Activated naive CD8-positive, alpha-beta T cell (primary cell): Measurements from ENCODE around the gene GJA4.

Experiments
- H3K27ac Mint-ChIP-seq: one replicate; pipeline ENCODE4 v1.8.0; 2021; ENCODE audit warnings: mixed read lengths
- H3K27me3 Mint-ChIP-seq: one replicate; pipeline ENCODE4 v1.8.0; 2021; ENCODE audit warnings: mixed read lengths
- H3K36me3 Mint-ChIP-seq: one replicate; pipeline ENCODE4 v1.8.0; 2021; ENCODE audit warnings: mixed read lengths
- H3K4me1 Mint-ChIP-seq: one replicate; pipeline ENCODE4 v1.8.0; 2021; ENCODE audit warnings: low read depth, mixed read lengths
- H3K4me3 Mint-ChIP-seq: one replicate; pipeline ENCODE4 v1.8.0; 2021; ENCODE audit warnings: mild to moderate bottlenecking, mixed read lengths
- H3K9me3 Mint-ChIP-seq: one replicate; pipeline ENCODE4 v1.8.0; 2021; ENCODE audit warnings: low read depth, mixed read lengths

GJA4 gene

GRCh38 chr1:34827341-34827941 lies 34.6 kb downstream of the GJA4 start:
- no peaks in the 10 kb centered on the region for H3K36me3 Mint-ChIP-seq
- H3K27me3 Mint-ChIP-seq: no peaks in the 10 kb centered on the region
- no peaks in the 10 kb centered on the region for H3K4me1 Mint-ChIP-seq

GRCh38 chr1:34828611-34829010 lies 35.8 kb downstream of the GJA4 start:
- Mint-ChIP-seq H3K36me3 (no peaks in the 10 kb centered on the region), H3K27me3 (no peaks in the 10 kb centered on the region), H3K4me3 (no peak overlapping the region), H3K4me1 (no peaks in the 10 kb centered on the region), H3K9me3 (peaks cover 3% of the 10 kb centered on the region), H3K27ac (no peak overlapping the region)

More at GRCh38 chr1:34827341-34827941, 34.6 kb downstream of the GJA4 start:
- no peak overlapping the region for H3K27ac Mint-ChIP-seq
- H3K9me3 Mint-ChIP-seq: peaks cover 3% of the 10 kb centered on the region
- no peak overlapping the region for H3K4me3 Mint-ChIP-seq

DNA sequence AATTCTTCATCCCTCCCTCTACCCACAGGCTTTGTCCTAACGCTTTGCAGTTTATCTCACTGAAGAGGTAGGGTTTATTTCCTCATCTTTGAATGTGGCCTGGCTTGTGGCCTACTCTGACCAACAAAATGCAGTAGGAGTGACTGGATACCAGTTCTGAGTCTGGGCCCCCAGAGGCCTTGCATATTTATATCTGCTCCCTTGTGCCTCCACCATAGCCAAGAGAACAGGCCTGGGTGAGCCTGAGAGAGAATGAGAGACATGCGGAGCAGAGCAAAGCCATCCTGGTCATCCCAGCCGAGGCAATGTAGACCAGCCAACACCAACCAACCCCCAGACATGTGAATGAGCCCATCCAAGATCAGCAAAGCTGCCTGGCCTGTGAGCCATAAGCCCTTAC lies 36.5 kb downstream of the GJA4 start:
- Mint-ChIP-seq H3K9me3 (no peaks in the 10 kb centered on the region), H3K27ac (no peak overlapping the region), H3K36me3 (no peaks in the 10 kb centered on the region), H3K4me1 (no peaks in the 10 kb centered on the region), H3K4me3 (no peak overlapping the region), H3K27me3 (no peaks in the 10 kb centered on the region)

- H3K9me3 Mint-ChIP-seq: no peaks in the 10 kb centered on the region
- no peak overlapping the region for H3K27ac Mint-ChIP-seq
- no peaks in the 10 kb centered on the region for H3K27me3 Mint-ChIP-seq
- H3K4me1 Mint-ChIP-seq: no peaks in the 10 kb centered on the region
- H3K4me3 Mint-ChIP-seq: no peak overlapping the region
- no peaks in the 10 kb centered on the region for H3K36me3 Mint-ChIP-seq
Measured at GRCh38 chr1:34831721-34832246, 39.0 kb downstream of the GJA4 start.

DNA sequence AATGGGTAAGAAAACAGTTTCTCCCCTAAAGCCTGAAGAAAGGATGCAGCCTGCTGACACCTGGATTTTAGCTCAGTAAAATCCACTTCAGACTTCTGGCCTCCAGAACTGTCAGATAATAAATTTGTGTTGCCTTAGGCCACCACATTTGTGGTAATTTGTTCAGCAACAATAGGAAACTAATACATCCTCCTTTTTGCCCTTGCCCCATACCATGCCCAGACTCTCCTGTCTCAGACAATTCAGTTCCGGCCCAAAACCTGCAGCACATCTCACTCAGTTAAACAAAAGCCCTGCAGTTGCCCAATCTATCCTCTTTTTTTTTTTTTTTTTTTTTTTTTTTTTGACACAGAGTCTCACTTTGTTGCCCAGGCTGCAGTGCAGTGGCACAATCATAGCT lies 40.9 kb downstream of the GJA4 start:
- no peaks in the 10 kb centered on the region for H3K4me1 Mint-ChIP-seq
- H3K9me3 Mint-ChIP-seq: no peaks in the 10 kb centered on the region
- H3K4me3 Mint-ChIP-seq: no peak overlapping the region
- H3K36me3 Mint-ChIP-seq: peaks cover 2% of the 10 kb centered on the region
- no peaks in the 10 kb centered on the region for H3K27me3 Mint-ChIP-seq
- H3K27ac Mint-ChIP-seq: no peak overlapping the region

DNA sequence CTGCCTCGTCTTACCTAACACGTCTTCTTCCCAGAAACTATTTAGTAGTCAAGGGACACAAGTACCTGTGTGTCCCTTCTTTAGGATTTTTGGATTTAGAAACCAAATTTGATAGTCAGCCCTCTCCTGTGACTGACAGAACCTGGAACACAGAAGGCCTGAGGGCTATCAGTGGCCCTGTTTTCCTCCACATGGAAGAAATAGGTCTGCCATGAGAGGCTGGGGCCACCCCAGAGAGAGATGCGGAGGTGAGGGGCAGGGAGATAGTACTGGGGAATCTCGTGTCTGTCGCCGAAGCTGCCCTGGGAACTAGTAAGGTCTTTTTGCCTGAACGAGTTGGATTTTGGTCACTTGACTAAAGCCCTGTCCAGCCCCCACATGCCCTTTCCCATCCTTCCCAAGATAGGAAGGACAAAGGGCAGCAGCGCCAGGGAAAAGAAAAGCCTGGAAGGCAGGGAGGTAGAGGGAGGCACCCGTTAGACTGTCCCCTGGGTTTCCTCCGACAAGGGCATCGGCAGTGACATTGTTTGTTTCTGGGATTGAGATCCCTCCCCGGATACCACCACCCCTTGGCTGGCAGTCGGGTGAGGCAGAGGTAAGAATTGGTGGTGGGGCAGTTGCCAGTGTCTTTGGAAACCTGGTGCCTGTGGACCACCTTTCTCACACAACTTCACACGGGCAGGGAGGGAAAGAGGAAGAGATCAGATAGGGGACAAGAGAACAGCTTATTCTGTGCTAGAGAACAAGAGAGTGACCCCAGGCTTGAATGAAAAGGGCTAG lies 46.9 kb downstream of the GJA4 start:
- Mint-ChIP-seq H3K27me3 (no peaks in the 10 kb centered on the region), H3K4me3 (no peak overlapping the region), H3K36me3 (peaks cover 2% of the 10 kb centered on the region), H3K4me1 (peaks cover 8% of the 10 kb centered on the region), H3K9me3 (no peaks in the 10 kb centered on the region), H3K27ac (no peak overlapping the region)

DNA sequence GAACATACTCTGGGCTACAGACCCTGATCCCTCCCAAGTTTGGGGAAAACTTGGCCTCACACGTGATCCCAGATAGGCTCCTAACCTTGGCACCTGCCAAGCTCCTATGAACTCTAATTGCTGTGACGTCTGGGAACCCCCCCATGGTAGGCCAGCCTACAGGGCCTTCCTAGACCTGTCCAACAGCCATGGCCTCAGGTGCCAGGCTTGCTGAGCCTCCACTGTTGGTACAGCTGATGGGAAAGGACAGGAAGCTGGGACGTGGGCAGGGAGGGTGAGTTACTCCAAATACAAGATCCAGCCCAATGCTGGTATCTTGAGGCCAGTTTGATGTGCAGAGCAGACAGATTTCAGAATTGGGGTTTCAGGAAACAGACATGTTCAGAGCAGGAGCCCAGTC lies 47.6 kb downstream of the GJA4 start:
- Mint-ChIP-seq H3K27me3 (no peaks in the 10 kb centered on the region), H3K4me3 (no peak overlapping the region), H3K9me3 (no peaks in the 10 kb centered on the region), H3K36me3 (peaks cover 2% of the 10 kb centered on the region), H3K27ac (no peak overlapping the region), H3K4me1 (peaks cover 8% of the 10 kb centered on the region)

- H3K27ac Mint-ChIP-seq: no peak overlapping the region
- no peaks in the 10 kb centered on the region for H3K9me3 Mint-ChIP-seq
- no peaks in the 10 kb centered on the region for H3K27me3 Mint-ChIP-seq
- peaks cover 8% of the 10 kb centered on the region for H3K4me1 Mint-ChIP-seq
- H3K36me3 Mint-ChIP-seq: peaks cover 2% of the 10 kb centered on the region
- H3K4me3 Mint-ChIP-seq: no peak overlapping the region
Measured at GRCh38 chr1:34842073-34842472, 49.3 kb downstream of the GJA4 start.

GRCh38 chr1:34842952-34843371 lies 50.2 kb downstream of the GJA4 start:
- Mint-ChIP-seq H3K27me3 (no peaks in the 10 kb centered on the region), H3K4me1 (peaks cover 8% of the 10 kb centered on the region), H3K36me3 (no peaks in the 10 kb centered on the region), H3K9me3 (no peaks in the 10 kb centered on the region), H3K27ac (no peak overlapping the region), H3K4me3 (no peak overlapping the region)

- Mint-ChIP-seq H3K9me3 (no peaks in the 10 kb centered on the region), H3K36me3 (peaks cover 2% of the 10 kb centered on the region), H3K27me3 (no peaks in the 10 kb centered on the region), H3K27ac (no peak overlapping the region), H3K4me1 (peaks cover 13% of the 10 kb centered on the region), H3K4me3 (no peak overlapping the region)
Measured at GRCh38 chr1:34843392-34844251, 50.8 kb downstream of the GJA4 start.

DNA sequence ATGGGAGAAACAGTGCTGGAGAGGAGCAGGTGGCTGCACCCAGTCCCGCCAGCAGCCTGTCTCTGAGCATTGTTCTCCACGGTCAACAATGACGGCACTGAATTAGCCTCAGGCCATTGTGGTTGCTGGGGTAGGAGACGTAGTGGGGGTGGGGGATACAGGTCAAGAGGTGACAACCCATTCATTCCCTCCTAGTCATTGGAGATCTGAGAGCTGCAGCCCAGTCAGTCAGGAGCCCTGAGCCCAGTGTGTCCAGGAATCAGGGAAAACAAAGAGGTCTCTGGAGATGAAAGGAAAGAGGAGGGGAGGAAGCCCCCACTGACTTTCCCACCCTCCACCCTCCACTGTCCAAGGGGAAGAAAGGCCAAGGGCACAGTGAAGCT lies 51.4 kb downstream of the GJA4 start:
- no peaks in the 10 kb centered on the region for H3K27me3 Mint-ChIP-seq
- no peaks in the 10 kb centered on the region for H3K9me3 Mint-ChIP-seq
- peaks cover 2% of the 10 kb centered on the region for H3K36me3 Mint-ChIP-seq
- H3K4me1 Mint-ChIP-seq: peaks cover 14% of the 10 kb centered on the region
- H3K27ac Mint-ChIP-seq: no peak overlapping the region
- no peak overlapping the region for H3K4me3 Mint-ChIP-seq
